Left lung (tissue), 10 donors: ENCODE results near the gene ALDH8A1. TPM values are rescaled to one million over a fixed set of nuclear protein-coding genes. Genes with fewer than 3 reads are reported as not detected.

Source experiments
- ATAC-seq: fragments of 200-7000 bp; cut with Tn5 transposase; one replicate; pipeline ENCODE4 v1.9.1; 2020; ENCODE audit warnings: moderate library complexity
- DNase-seq, 4 donors: peaks; one replicate each; pipeline ENCODE4 v3.0.0-alpha.2; 2013 to 2020
- H3K27ac ChIP-seq, 2 donors: fragments of 200-600 bp; sonication (generic) in 1 of 2; one replicate each; pipeline versions ENCODE4 v1.5.0 to v1.8.0; 2020 to 2021
- H3K27me3 ChIP-seq, 2 donors: fragments of 200-600 bp; sonication (generic) in 1 of 2; one replicate each; pipeline versions ENCODE4 v1.5.0 to v1.8.0; 2020 to 2021
- H3K36me3 ChIP-seq, 2 donors: fragments of 200-600 bp; sonication (generic) in 1 of 2; one replicate each; pipeline versions ENCODE4 v1.5.0 to v1.8.0; 2020 to 2021
- H3K4me1 ChIP-seq, 2 donors: fragments of 200-600 bp; one replicate each; pipeline ENCODE4 v1.8.0; 2021
- H3K4me3 ChIP-seq, 2 donors: fragments of 200-600 bp; sonication (generic) in 1 of 2; one replicate each; pipeline versions ENCODE4 v1.5.0 to v1.8.0; 2020 to 2021; ENCODE audit warnings: mild to moderate bottlenecking in 1 of 2
- H3K9me3 ChIP-seq, 2 donors: fragments of 200-600 bp; sonication (generic) in 1 of 2; one replicate each; pipeline versions ENCODE4 v1.5.0 to v1.8.0; 2020 to 2021
- CTCF ChIP-seq, 2 donors: fragments of 200-600 bp; sonication (generic) in 1 of 2; IDR thresholded peaks; one replicate each; pipeline versions ENCODE4 v1.5.0 to v1.8.0; 2021; ENCODE audit warnings: antibody characterized with exemption in 2 of 2
- intact Hi-C, 2 donors: fragments of 100-400 bp; cut with DNase I; formaldehyde crosslinking; loops; one replicate each; pipeline versions ENCODE4 v1.11.2 to v1.14.2; 2022
- polyA plus RNA-seq, 6 donors: library from polyadenylated mRNA; unstranded; fragments of 120-200 nt; gene quantifications; one replicate each; pipeline ENCODE4 v1.2.1, GENCODE V29; 2013; ENCODE audit not compliant: insufficient read length in 6 of 6
- total RNA-seq, 2 donors: library from RNA; stranded (reverse); fragmentation: NEBNext Ultra II Directional; extraction: Animal tissue kit (Norgen Biotek cat#: 25700); gene quantifications; one replicate each; pipeline ENCODE4 v1.2.1, GENCODE V29; 2021
- donor health status: DM: no; HTN: yes; CAD: no.
- donor health status: DM: no; HTN: no; CAD: no.

The ALDH8A1 gene
- total and polyA plus RNA-seq, 8 donors: 0.80 to 2.4 (median 1.1) TPM

- no peaks in the 10 kb centered on the region for H3K36me3 ChIP-seq
- no peaks in the 10 kb centered on the region for H3K27me3 ChIP-seq
- H3K4me3 ChIP-seq: no peak overlapping the region
- ATAC-seq (no peak), DNase-seq (no peak)
- H3K4me1 ChIP-seq: no peaks in the 10 kb centered on the region
- intact Hi-C loops: no loop called here
- no peak overlapping the region for H3K27ac ChIP-seq
- H3K9me3 ChIP-seq: no peaks in the 10 kb centered on the region
- no peak for TF ChIP-seq CTCF (IDR thresholded peaks at IDR 0.05)
Measured at GRCh38 chr6:134928151-134928900, 21.6 kb downstream of the ALDH8A1 start.

GRCh38 chr6:134925800-134926199, 24.1 kb downstream of the ALDH8A1 start:
- no peak for TF ChIP-seq CTCF (IDR thresholded peaks at IDR 0.05)
- ATAC-seq (no peak), DNase-seq (no peak)
- intact Hi-C loops: no loop called here
- Histone ChIP-seq H3K27ac (no peak overlapping the region), H3K36me3 (no peaks in the 10 kb centered on the region), H3K27me3 (no peaks in the 10 kb centered on the region), H3K4me1 (no peaks in the 10 kb centered on the region), H3K4me3 (no peak overlapping the region), H3K9me3 (no peaks in the 10 kb centered on the region)

- H3K4me1 ChIP-seq: no peaks in the 10 kb centered on the region
- intact Hi-C loops: no loop called here
- no peak for TF ChIP-seq CTCF (IDR thresholded peaks at IDR 0.05)
- ATAC-seq (no peak), DNase-seq (no peak)
- no peaks in the 10 kb centered on the region for H3K9me3 ChIP-seq
- H3K27ac ChIP-seq: no peak overlapping the region
- H3K36me3 ChIP-seq: no peaks in the 10 kb centered on the region
- H3K27me3 ChIP-seq: no peaks in the 10 kb centered on the region
- H3K4me3 ChIP-seq: no peak overlapping the region
Measured at GRCh38 chr6:134921721-134922261, 28.1 kb downstream of the ALDH8A1 start.

GRCh38 chr6:134921276-134921675, 28.6 kb downstream of the ALDH8A1 start:
- H3K4me3 ChIP-seq: no peak overlapping the region
- TF ChIP-seq CTCF (IDR thresholded peaks at IDR 0.05): no peak
- no peak overlapping the region for H3K27ac ChIP-seq
- no peaks in the 10 kb centered on the region for H3K27me3 ChIP-seq
- H3K4me1 ChIP-seq: no peaks in the 10 kb centered on the region
- no peaks in the 10 kb centered on the region for H3K9me3 ChIP-seq
- no peaks in the 10 kb centered on the region for H3K36me3 ChIP-seq
- DNase-seq (no peak), ATAC-seq (no peak)
- intact Hi-C loops: no loop called here

- H3K27me3 ChIP-seq: no peaks in the 10 kb centered on the region
- TF ChIP-seq CTCF (IDR thresholded peaks at IDR 0.05): no peak
- no peaks in the 10 kb centered on the region for H3K4me1 ChIP-seq
- no peak overlapping the region for H3K4me3 ChIP-seq
- no peaks in the 10 kb centered on the region for H3K36me3 ChIP-seq
- ATAC-seq (no peak), DNase-seq (no peak)
- H3K27ac ChIP-seq: no peak overlapping the region
- H3K9me3 ChIP-seq: no peaks in the 10 kb centered on the region
- intact Hi-C loops: no loop called here
Measured at GRCh38 chr6:134920422-134920821, 29.5 kb downstream of the ALDH8A1 start.
